GM23248 (cell line): ENCODE measurements around the gene SNTG2. TPM values are rescaled to one million over a fixed set of nuclear protein-coding genes. Genes with fewer than 3 reads are reported as not detected.

ENCODE experiments used
- DNase-seq: peaks from one replicate; pipeline ENCODE4 v3.0.0-alpha.2; 2015
- H2AFZ ChIP-seq: fragments of 200-600 bp; sonication (generic); 2 replicates; pipeline ENCODE4 v1.6.1; 2016; ENCODE audit warnings: antibody characterized with exemption
- H3F3A ChIP-seq: fragments of 200-600 bp; sonication (generic); 2 replicates; pipeline ENCODE4 v1.6.1; 2016; ENCODE audit warnings: mild to moderate bottlenecking, antibody characterized with exemption, mixed run types; ENCODE audit not compliant: insufficient read depth
- H3K27ac ChIP-seq: fragments of 200-600 bp; sonication (generic); 2 replicates; pipeline ENCODE4 v1.5.1; 2016; ENCODE audit warnings: mild to moderate bottlenecking
- H3K27me3 ChIP-seq: fragments of 200-600 bp; sonication (generic); replicated peaks from 2 replicates; pipeline ENCODE4 v1.6.1; 2016; ENCODE audit warnings: mild to moderate bottlenecking; ENCODE audit not compliant: insufficient read depth
- H3K36me3 ChIP-seq: fragments of 200-600 bp; sonication (generic); 2 replicates; pipeline ENCODE4 v1.6.1; 2016; ENCODE audit warnings: low read depth, mild to moderate bottlenecking
- H3K4me1 ChIP-seq: fragments of 200-600 bp; sonication (generic); 2 replicates; pipeline ENCODE4 v1.6.1; 2016; ENCODE audit warnings: mild to moderate bottlenecking; ENCODE audit not compliant: insufficient read depth
- H3K4me2 ChIP-seq: fragments of 200-600 bp; sonication (generic); one replicate; pipeline ENCODE4 v1.6.1; 2016; ENCODE audit warnings: mild to moderate bottlenecking; ENCODE audit not compliant: unreplicated experiment
- H3K4me3 ChIP-seq: fragments of 200-600 bp; sonication (generic); 2 replicates; pipeline ENCODE4 v1.5.1; 2016; ENCODE audit warnings: mild to moderate bottlenecking
- H3K79me2 ChIP-seq: fragments of 200-600 bp; sonication (generic); 2 replicates; pipeline ENCODE4 v1.6.1; 2016; ENCODE audit warnings: mild to moderate bottlenecking; ENCODE audit not compliant: insufficient read depth
- H3K9ac ChIP-seq: fragments of 200-600 bp; sonication (generic); 2 replicates; pipeline ENCODE4 v1.6.1; 2016; ENCODE audit warnings: mild to moderate bottlenecking
- H3K9me2 ChIP-seq: fragments of 200-600 bp; sonication (generic); 2 replicates; pipeline ENCODE4 v1.6.1; 2016; ENCODE audit warnings: mixed run types, mild to moderate bottlenecking, moderate library complexity; ENCODE audit not compliant: insufficient read depth
- H3K9me3 ChIP-seq: fragments of 200-600 bp; sonication (generic); one replicate; pipeline ENCODE4 v1.6.1; 2017; ENCODE audit warnings: low read depth
- H4K20me1 ChIP-seq: fragments of 200-600 bp; sonication (generic); 2 replicates; pipeline ENCODE4 v1.6.0; 2016; ENCODE audit not compliant: insufficient read depth
- EZH2 ChIP-seq: fragments of 200-600 bp; sonication (generic); IDR thresholded peaks from 2 replicates; pipeline ENCODE4 v1.6.1; 2018; ENCODE audit warnings: antibody characterized with exemption, mild to moderate bottlenecking; ENCODE audit not compliant: insufficient read depth, poor library complexity, severe bottlenecking
- EZH2phosphoT487 ChIP-seq: fragments of 200-600 bp; sonication (generic); IDR thresholded peaks from 2 replicates; pipeline ENCODE4 v1.6.1; 2018; ENCODE audit warnings: antibody characterized with exemption, moderate library complexity, mild to moderate bottlenecking, low read depth; ENCODE audit not compliant: insufficient read depth
- WGBS, 2 experiments: methylation state at CpG; one replicate each; pipeline ENCODE4 v1.1.6; 2015 to 2017; ENCODE audit warnings: low lambda C conversion rate in 2 of 2, low coverage in 1 of 2; ENCODE audit errors: missing lambda C conversion rate in 2 of 2; 5-methylcytosine and 5-hydroxymethylcytosine counted together
- in situ Hi-C: fragments of 300-500 bp; cut with MboI; formaldehyde crosslinking; loops from 2 replicates; pipeline ENCODE4 v1.15.0; 2020
- polyA plus RNA-seq: library from polyadenylated mRNA; unstranded; fragments of >200 nt; fragmentation: Nextera tagmentation; extraction: Ambion mirVana; gene quantifications from 2 replicates; pipeline ENCODE4 v1.2.1, GENCODE V29; 2016
- total RNA-seq: library from RNA; depleted of rRNA; stranded (reverse); fragments of >200 nt; shearing (Covaris generic); gene quantifications from 2 replicates; pipeline ENCODE4 v1.2.3, GENCODE V29; 2014

The SNTG2 gene
- total and polyA plus RNA-seq, 2 experiments from 2014 or later: not detected

- H3K9ac ChIP-seq: no peak overlapping the region
- H3K9me2 ChIP-seq: no peaks in the 10 kb centered on the region
- DNase-seq: no peak
- in situ Hi-C loops: no loop called here
- H3K36me3 ChIP-seq: no peaks in the 10 kb centered on the region
- H3K27me3 ChIP-seq: no peaks in the 10 kb centered on the region
- no peaks in the 10 kb centered on the region for H3K9me3 ChIP-seq
- no peaks in the 10 kb centered on the region for H3K4me1 ChIP-seq
- TF ChIP-seq EZH2phosphoT487 (no peak), EZH2 (no peak)
- no peak overlapping the region for H3K27ac ChIP-seq
- no peak overlapping the region for H3K4me2 ChIP-seq
- no peaks in the 10 kb centered on the region for H3K79me2 ChIP-seq
- no peak overlapping the region for H2AFZ ChIP-seq
- H3F3A ChIP-seq: no peaks in the 10 kb centered on the region
- 33 to 37% methylated on average over 12 to 13 of the region's 13 CpGs for WGBS, 2 experiments
- H4K20me1 ChIP-seq: no peaks in the 10 kb centered on the region
- H3K4me3 ChIP-seq: no peak overlapping the region
Measured at GRCh38 chr2:1150724-1151511, 200.3 kb downstream of the SNTG2 start.

GRCh38 chr2:1152375-1152774 is 201.7 kb downstream of the SNTG2 start:
- in situ Hi-C loops: no loop called here

GRCh38 chr2:1153920-1154319 is 203.3 kb downstream of the SNTG2 start:
- Histone ChIP-seq H3F3A (no peaks in the 10 kb centered on the region), H3K4me1 (no peaks in the 10 kb centered on the region), H3K4me3 (no peak overlapping the region), H3K9me3 (no peaks in the 10 kb centered on the region), H3K9me2 (no peaks in the 10 kb centered on the region), H4K20me1 (no peaks in the 10 kb centered on the region), H3K4me2 (no peak overlapping the region), H3K9ac (no peak overlapping the region), H3K27ac (no peak overlapping the region), H3K79me2 (no peaks in the 10 kb centered on the region), H3K36me3 (no peaks in the 10 kb centered on the region), H2AFZ (no peak overlapping the region), H3K27me3 (no peaks in the 10 kb centered on the region)
- no peak for TF ChIP-seq EZH2
- no peak for TF ChIP-seq EZH2phosphoT487
- WGBS, 2 experiments: 11 to 12% methylated on average over 6 to 9 of the region's 9 CpGs
- in situ Hi-C loops: no loop called here
- no peak for DNase-seq

More at GRCh38 chr2:1152375-1152774, 201.7 kb downstream of the SNTG2 start:
- H3K9ac ChIP-seq: no peak overlapping the region
- whole genome bisulfite sequencing, 2 experiments: 63 to 70% methylated on average over 7 of the region's 7 CpGs
- H4K20me1 ChIP-seq: no peaks in the 10 kb centered on the region
- no peak overlapping the region for H3K4me3 ChIP-seq
- no peaks in the 10 kb centered on the region for H3K79me2 ChIP-seq
- H3K36me3 ChIP-seq: no peaks in the 10 kb centered on the region
- no peak overlapping the region for H3K27ac ChIP-seq
- no peak for DNase-seq
- no peaks in the 10 kb centered on the region for H3K27me3 ChIP-seq
- no peaks in the 10 kb centered on the region for H3K9me3 ChIP-seq
- H3K4me1 ChIP-seq: no peaks in the 10 kb centered on the region
- no peak overlapping the region for H3K4me2 ChIP-seq
- H3K9me2 ChIP-seq: no peaks in the 10 kb centered on the region
- no peaks in the 10 kb centered on the region for H3F3A ChIP-seq
- TF ChIP-seq EZH2 (no peak), EZH2phosphoT487 (no peak)
- no peak overlapping the region for H2AFZ ChIP-seq

GRCh38 chr2:1154710-1155594 is 204.3 kb downstream of the SNTG2 start:
- Histone ChIP-seq H3K4me1 (no peaks in the 10 kb centered on the region), H2AFZ (no peak overlapping the region), H3K9ac (no peak overlapping the region), H3K27ac (no peak overlapping the region), H3K79me2 (no peaks in the 10 kb centered on the region), H3K27me3 (no peaks in the 10 kb centered on the region), H3K9me2 (no peaks in the 10 kb centered on the region), H3K36me3 (no peaks in the 10 kb centered on the region), H4K20me1 (no peaks in the 10 kb centered on the region), H3F3A (no peaks in the 10 kb centered on the region), H3K4me3 (no peak overlapping the region), H3K9me3 (no peaks in the 10 kb centered on the region), H3K4me2 (no peak overlapping the region)
- TF ChIP-seq EZH2phosphoT487: no peak
- no peak for TF ChIP-seq EZH2
- no peak for DNase-seq
- in situ Hi-C loops: no loop called here
- 25 to 27% methylated on average over 4 of the region's 4 CpGs for WGBS, 2 experiments
